ENCODE results near the gene TNRC18. TPM values are rescaled to one million over a fixed set of nuclear protein-coding genes. Genes with fewer than 3 reads are reported as not detected.

Gene TNRC18
- total RNA-seq, 2 experiments from 2014 or later: 43.8 to 44.2 TPM

DNA sequence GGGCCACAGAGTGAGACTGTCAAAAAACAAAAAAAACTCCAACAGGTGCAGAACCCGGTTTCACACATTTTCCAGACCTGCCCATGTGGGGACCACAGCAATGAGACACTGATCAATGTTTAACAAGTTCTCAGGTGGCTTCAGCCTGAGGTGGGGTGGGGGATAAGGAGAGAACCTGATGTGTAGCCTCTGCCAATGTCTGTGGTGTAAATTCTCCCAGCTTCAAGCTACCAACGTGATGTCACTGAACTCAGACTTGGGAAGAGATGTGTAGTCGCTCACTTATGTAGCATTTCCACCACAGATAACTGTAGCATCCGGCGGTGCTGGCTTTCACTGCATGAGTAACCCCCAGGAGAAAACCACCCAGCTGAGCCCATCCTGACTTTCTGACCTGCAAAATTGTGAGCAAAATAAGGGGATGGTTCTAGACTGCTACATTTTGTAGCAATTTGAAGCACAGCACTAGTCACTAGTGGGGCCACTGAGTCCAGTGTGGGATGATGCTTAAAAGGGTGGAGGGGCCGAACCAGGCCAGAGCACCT, 13.8 kb upstream of the TNRC18 start:
- Mint-ChIP-seq H3K27ac (no peak overlapping the region), H3K4me1 (ENCODE audit: low read depth) (no peaks in the 10 kb centered on the region), H3K36me3 (ENCODE audit: low read depth) (peaks cover 13% of the 10 kb centered on the region), H3K27me3 (peaks cover 8% of the 10 kb centered on the region), H3K4me3 (no peak overlapping the region), H3K9me3 (peaks cover 10% of the 10 kb centered on the region)
- TF ChIP-seq, protein P1, sequence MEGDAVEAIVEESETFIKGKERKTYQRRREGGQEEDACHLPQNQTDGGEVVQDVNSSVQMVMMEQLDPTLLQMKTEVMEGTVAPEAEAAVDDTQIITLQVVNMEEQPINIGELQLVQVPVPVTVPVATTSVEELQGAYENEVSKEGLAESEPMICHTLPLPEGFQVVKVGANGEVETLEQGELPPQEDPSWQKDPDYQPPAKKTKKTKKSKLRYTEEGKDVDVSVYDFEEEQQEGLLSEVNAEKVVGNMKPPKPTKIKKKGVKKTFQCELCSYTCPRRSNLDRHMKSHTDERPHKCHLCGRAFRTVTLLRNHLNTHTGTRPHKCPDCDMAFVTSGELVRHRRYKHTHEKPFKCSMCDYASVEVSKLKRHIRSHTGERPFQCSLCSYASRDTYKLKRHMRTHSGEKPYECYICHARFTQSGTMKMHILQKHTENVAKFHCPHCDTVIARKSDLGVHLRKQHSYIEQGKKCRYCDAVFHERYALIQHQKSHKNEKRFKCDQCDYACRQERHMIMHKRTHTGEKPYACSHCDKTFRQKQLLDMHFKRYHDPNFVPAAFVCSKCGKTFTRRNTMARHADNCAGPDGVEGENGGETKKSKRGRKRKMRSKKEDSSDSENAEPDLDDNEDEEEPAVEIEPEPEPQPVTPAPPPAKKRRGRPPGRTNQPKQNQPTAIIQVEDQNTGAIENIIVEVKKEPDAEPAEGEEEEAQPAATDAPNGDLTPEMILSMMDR (IDR thresholded peaks at IDR 0.05): no peak
- DNase-seq (no peak), ATAC-seq (no peak)
- intact Hi-C loops (cut with micrococcal nuclease): no loop called here
- CTCF ChIA-PET: no interaction called here
- POLR2A ChIA-PET: no interaction called here

DNA sequence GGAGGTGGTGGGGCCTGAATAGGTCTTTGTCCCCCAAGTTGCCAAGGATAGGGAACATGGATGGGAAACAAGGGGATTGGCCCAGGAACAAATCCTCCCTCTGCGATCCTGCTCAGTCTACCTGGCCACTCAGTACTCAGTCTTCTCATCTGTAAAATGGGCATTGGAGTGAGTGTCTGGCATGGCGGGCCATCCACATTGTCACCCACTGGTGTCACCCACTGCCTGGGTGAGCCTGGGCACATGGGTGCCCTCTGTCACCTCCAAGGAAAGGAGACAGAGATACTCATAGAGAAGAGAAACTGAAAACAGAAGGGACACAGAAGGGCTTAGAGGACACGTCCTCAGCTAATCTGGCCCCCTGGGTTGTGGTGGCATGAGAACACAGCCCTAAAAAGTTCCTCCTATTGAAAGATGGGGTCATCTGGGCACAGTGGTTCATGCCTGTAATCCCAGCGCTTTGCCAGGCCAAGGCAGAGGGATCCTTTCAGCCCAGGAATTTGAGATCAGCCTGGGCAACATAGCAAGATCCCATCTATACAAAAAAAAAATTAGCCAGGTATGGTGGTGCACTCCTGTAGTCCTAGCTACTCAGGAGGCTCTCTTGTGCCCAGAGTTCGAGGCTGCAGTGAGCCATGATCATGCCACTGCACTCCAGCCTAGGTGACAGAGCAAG, 12.5 kb upstream of the TNRC18 start:
- Mint-ChIP-seq H3K36me3 (ENCODE audit: low read depth) (peaks cover 13% of the 10 kb centered on the region), H3K27me3 (peaks cover 16% of the 10 kb centered on the region), H3K4me1 (ENCODE audit: low read depth) (no peaks in the 10 kb centered on the region), H3K27ac (no peak overlapping the region), H3K9me3 (peaks cover 10% of the 10 kb centered on the region), H3K4me3 (no peak overlapping the region)
- TF ChIP-seq, protein P1 (IDR thresholded peaks at IDR 0.05): no peak
- ATAC-seq (no peak), DNase-seq (no peak)
- ChIA-PET POLR2A (interaction anchor here (0.6 kb wide), 1 partner anchor 36 kb away, joined by 4 read pairs; no protein-coding TSS in a partner anchor), CTCF (no interaction called here)
- intact Hi-C loops (cut with micrococcal nuclease): no loop called here

DNA sequence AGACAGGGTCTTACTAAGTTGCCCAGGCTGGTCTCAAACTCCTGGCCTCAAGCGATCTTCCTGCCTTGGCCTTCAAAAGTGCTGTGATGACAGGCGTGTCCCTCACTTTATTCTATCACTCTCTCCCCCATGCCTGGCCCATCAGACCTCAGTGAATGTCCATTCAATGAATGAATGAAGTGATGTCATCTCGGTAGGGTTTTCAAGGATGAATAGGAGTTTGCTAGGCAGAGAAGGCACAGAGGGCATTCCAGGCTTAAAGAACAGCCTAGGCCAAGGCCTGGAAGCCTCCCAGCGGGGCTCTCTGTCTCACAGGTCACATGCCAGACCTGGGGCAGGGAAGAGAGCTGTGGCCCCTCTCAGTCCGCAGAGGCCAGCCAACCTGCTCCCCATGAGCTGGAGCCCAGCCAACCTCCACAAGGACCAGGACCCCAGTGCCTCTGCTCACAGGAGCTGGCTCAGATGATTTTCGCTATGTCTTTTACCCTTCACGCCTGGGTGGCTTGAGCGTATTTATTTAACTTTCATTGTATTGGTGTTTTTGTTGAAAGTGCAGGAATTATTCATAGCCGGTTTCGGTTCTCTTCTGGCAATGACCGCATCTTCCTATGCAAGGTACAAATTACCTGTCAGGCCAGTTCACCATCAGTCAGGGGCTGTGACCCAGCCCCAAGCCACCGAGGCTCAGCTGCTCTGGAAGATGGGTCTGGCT, 11.8 kb upstream of the TNRC18 start:
- peaks cover 10% of the 10 kb centered on the region for H3K9me3 Mint-ChIP-seq
- ATAC-seq (no peak), DNase-seq (no peak)
- intact Hi-C loops (cut with micrococcal nuclease): no loop called here
- ChIA-PET CTCF (no interaction called here), POLR2A (no interaction called here)
- peaks cover 13% of the 10 kb centered on the region for H3K36me3 Mint-ChIP-seq (ENCODE audit: low read depth)
- H3K27ac Mint-ChIP-seq: no peak overlapping the region
- TF ChIP-seq, protein P1 (IDR thresholded peaks at IDR 0.05): no peak
- peaks cover 19% of the 10 kb centered on the region for H3K27me3 Mint-ChIP-seq
- no peaks in the 10 kb centered on the region for H3K4me1 Mint-ChIP-seq (ENCODE audit: low read depth)
- H3K4me3 Mint-ChIP-seq: no peak overlapping the region

DNA sequence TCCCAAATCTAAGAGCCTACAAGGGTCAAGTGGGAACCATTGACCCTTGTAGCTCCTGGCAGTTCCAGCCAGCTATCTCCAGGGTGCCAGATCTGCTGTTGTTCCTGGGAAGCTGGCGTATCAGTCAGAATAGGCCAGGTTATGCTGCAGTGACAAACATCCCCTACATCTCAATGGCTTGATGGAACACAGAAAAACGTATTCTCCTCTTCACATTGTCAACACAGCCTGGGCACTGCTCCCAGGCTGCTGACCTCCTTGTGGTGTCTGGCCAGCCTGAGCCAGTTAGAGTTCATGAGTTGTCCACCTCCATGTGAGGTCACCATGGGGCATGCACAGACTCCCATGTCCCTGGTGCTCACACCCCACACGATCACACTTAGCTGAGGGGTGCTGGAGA, 9.5 kb upstream of the TNRC18 start:
- Mint-ChIP-seq H3K27ac (no peak overlapping the region), H3K4me1 (ENCODE audit: low read depth) (peaks cover 9% of the 10 kb centered on the region), H3K9me3 (peaks cover 10% of the 10 kb centered on the region), H3K27me3 (peaks cover 40% of the 10 kb centered on the region), H3K4me3 (no peak overlapping the region), H3K36me3 (ENCODE audit: low read depth) (peaks cover 13% of the 10 kb centered on the region)
- CTCF ChIA-PET: no interaction called here
- TF ChIP-seq, protein P1 (IDR thresholded peaks at IDR 0.05): no peak
- POLR2A ChIA-PET: no interaction called here
- no peak for DNase-seq
- no peak for ATAC-seq
- intact Hi-C loops (cut with micrococcal nuclease): no loop called here

DNA sequence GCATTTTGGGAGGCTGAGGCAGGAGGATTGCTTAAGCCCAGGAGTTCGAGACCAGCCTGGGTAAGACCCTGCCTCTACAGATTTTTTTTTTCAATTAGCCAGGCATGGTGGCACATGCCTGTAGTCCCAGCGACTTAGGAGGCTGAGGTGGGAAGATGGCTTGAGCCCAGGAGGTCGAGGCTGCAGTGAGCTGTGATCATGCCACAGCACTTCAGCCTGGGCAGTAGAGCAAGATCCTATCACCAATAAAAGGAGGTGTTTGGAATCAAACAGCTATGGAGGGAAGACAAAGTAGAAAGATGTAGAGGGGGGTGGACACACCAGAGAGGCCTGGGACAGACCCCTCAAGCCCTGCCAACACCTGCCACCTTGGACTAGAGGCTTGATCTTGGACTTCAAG, 9.1 kb upstream of the TNRC18 start:
- DNase-seq (no peak), ATAC-seq (no peak)
- Mint-ChIP-seq H3K9me3 (peaks cover 10% of the 10 kb centered on the region), H3K4me1 (ENCODE audit: low read depth) (peaks cover 9% of the 10 kb centered on the region), H3K27me3 (peaks cover 40% of the 10 kb centered on the region), H3K4me3 (no peak overlapping the region), H3K36me3 (ENCODE audit: low read depth) (peaks cover 10% of the 10 kb centered on the region), H3K27ac (no peak overlapping the region)
- TF ChIP-seq, protein P1 (IDR thresholded peaks at IDR 0.05): no peak
- CTCF ChIA-PET: interaction anchor here (0.9 kb wide), 1 partner anchor 18 kb away, joined by 3 read pairs; no protein-coding TSS in a partner anchor
- intact Hi-C loops (cut with micrococcal nuclease): no loop called here
- POLR2A ChIA-PET: no interaction called here
